Glutamatergic neuron (in vitro differentiated cells): ENCODE measurements around the gene CDS1. TPM values are rescaled to one million over a fixed set of nuclear protein-coding genes. Genes with fewer than 3 reads are reported as not detected.

Experiments
- DNase-seq: peaks from one replicate; pipeline ENCODE4 v3.0.0; 2022
- H3K27ac Mint-ChIP-seq: one replicate; pipeline ENCODE4 v1.8.0; 2020; ENCODE audit warnings: mild to moderate bottlenecking, mixed read lengths, inconsistent platforms; ENCODE audit not compliant: unreplicated experiment
- H3K27me3 Mint-ChIP-seq: one replicate; pipeline ENCODE4 v1.8.0; 2020; ENCODE audit warnings: mild to moderate bottlenecking, moderate library complexity, mixed read lengths, inconsistent platforms; ENCODE audit not compliant: unreplicated experiment
- H3K36me3 Mint-ChIP-seq: one replicate; pipeline ENCODE4 v1.8.0; 2020; ENCODE audit warnings: mild to moderate bottlenecking, mixed read lengths, inconsistent platforms; ENCODE audit not compliant: unreplicated experiment
- H3K4me1 Mint-ChIP-seq: one replicate; pipeline ENCODE4 v1.8.0; 2020; ENCODE audit warnings: mild to moderate bottlenecking, low read depth, mixed read lengths, inconsistent platforms; ENCODE audit not compliant: unreplicated experiment
- H3K4me3 Mint-ChIP-seq: one replicate; pipeline ENCODE4 v1.8.0; 2020; ENCODE audit warnings: mild to moderate bottlenecking, mixed read lengths, inconsistent platforms; ENCODE audit not compliant: unreplicated experiment
- H3K9me3 Mint-ChIP-seq: one replicate; pipeline ENCODE4 v1.8.0; 2020; ENCODE audit warnings: mild to moderate bottlenecking, moderate library complexity, mixed read lengths, inconsistent platforms; ENCODE audit not compliant: unreplicated experiment
- CTCF ChIP-seq: fragments of 200-600 bp; sonication (generic); IDR thresholded peaks from one replicate; pipeline ENCODE4 v1.5.0; 2021; ENCODE audit not compliant: partially characterized antibody, unreplicated experiment
- total RNA-seq: library from RNA; stranded (reverse); fragmentation: NEBNext Ultra II Directional; extraction: Animal tissue kit (Norgen Biotek cat#: 25700); gene quantifications from one replicate; pipeline ENCODE4 v1.2.1, GENCODE V29; 2021; ENCODE audit not compliant: unreplicated experiment

Gene CDS1
- total RNA-seq, 1 donor from 2014 or later: 1.3 TPM

- H3K9me3 Mint-ChIP-seq: peaks cover 7% of the 10 kb centered on the region
- H3K36me3 Mint-ChIP-seq: peaks cover 3% of the 10 kb centered on the region
- peaks cover 6% of the 10 kb centered on the region for H3K27me3 Mint-ChIP-seq
- H3K4me1 Mint-ChIP-seq: no peaks in the 10 kb centered on the region
- no peak overlapping the region for H3K27ac Mint-ChIP-seq
- DNase-seq: peak; percentile 92
- peak overlapping the region; percentile 87 for H3K4me3 Mint-ChIP-seq
- TF ChIP-seq CTCF: no peak
These were observed 482 bp upstream of the CDS1 start for GRCh38 chr4:84582302-84582987.

GRCh38 chr4:84583876-84584380 lies 1.0 kb downstream of the CDS1 start:
- DNase-seq: no peak
- no peak for TF ChIP-seq CTCF
- H3K4me1 Mint-ChIP-seq: no peaks in the 10 kb centered on the region
- no peak overlapping the region for H3K27ac Mint-ChIP-seq
- peaks cover 5% of the 10 kb centered on the region for H3K36me3 Mint-ChIP-seq
- peak overlapping the region; percentile 92 for H3K4me3 Mint-ChIP-seq
- H3K9me3 Mint-ChIP-seq: peaks cover 7% of the 10 kb centered on the region
- peaks cover 7% of the 10 kb centered on the region for H3K27me3 Mint-ChIP-seq

GRCh38 chr4:84585251-84585650 lies 2.3 kb downstream of the CDS1 start:
- H3K4me3 Mint-ChIP-seq: no peak overlapping the region
- no peak for TF ChIP-seq CTCF

GRCh38 chr4:84594724-84595123 lies 11.8 kb downstream of the CDS1 start:
- no peak for DNase-seq
- Mint-ChIP-seq H3K36me3 (no peaks in the 10 kb centered on the region), H3K9me3 (no peaks in the 10 kb centered on the region), H3K4me3 (no peak overlapping the region), H3K4me1 (no peaks in the 10 kb centered on the region), H3K27me3 (no peaks in the 10 kb centered on the region), H3K27ac (no peak overlapping the region)
- TF ChIP-seq CTCF: no peak

More at GRCh38 chr4:84585251-84585650, 2.3 kb downstream of the CDS1 start:
- H3K27ac Mint-ChIP-seq: no peak overlapping the region
- no peaks in the 10 kb centered on the region for H3K4me1 Mint-ChIP-seq
- no peak for DNase-seq
- H3K9me3 Mint-ChIP-seq: peaks cover 7% of the 10 kb centered on the region
- H3K36me3 Mint-ChIP-seq: peaks cover 5% of the 10 kb centered on the region
- peaks cover 8% of the 10 kb centered on the region for H3K27me3 Mint-ChIP-seq

GRCh38 chr4:84596826-84597225 lies 13.9 kb downstream of the CDS1 start:
- DNase-seq: no peak
- no peak overlapping the region for H3K27ac Mint-ChIP-seq
- H3K9me3 Mint-ChIP-seq: no peaks in the 10 kb centered on the region
- H3K27me3 Mint-ChIP-seq: no peaks in the 10 kb centered on the region
- TF ChIP-seq CTCF: no peak
- H3K36me3 Mint-ChIP-seq: no peaks in the 10 kb centered on the region
- H3K4me3 Mint-ChIP-seq: no peak overlapping the region
- H3K4me1 Mint-ChIP-seq: no peaks in the 10 kb centered on the region
